Left ventricle myocardium inferior (tissue), 1 donor: ENCODE measurements around the gene SCN4A. TPM values are rescaled to one million over a fixed set of nuclear protein-coding genes. Genes with fewer than 3 reads are reported as not detected.

Experiments used
- DNase-seq: peaks from one replicate; pipeline ENCODE4 v3.0.0-alpha.2; 2020
- H3K27ac ChIP-seq: fragments of 200-600 bp; replicated peaks from 2 replicates; pipeline ENCODE4 v1.8.0; 2021
- H3K27me3 ChIP-seq: fragments of 200-600 bp; 2 replicates; pipeline ENCODE4 v1.8.0; 2021; ENCODE audit warnings: low read depth
- H3K36me3 ChIP-seq: fragments of 200-600 bp; 2 replicates; pipeline ENCODE4 v1.8.0; 2021
- H3K4me1 ChIP-seq: fragments of 200-600 bp; 2 replicates; pipeline ENCODE4 v1.8.0; 2021
- H3K4me3 ChIP-seq: fragments of 200-600 bp; 2 replicates; pipeline ENCODE4 v1.8.0; 2021; ENCODE audit warnings: mild to moderate bottlenecking, moderate library complexity
- H3K9me3 ChIP-seq: fragments of 200-600 bp; replicated peaks from 2 replicates; pipeline ENCODE4 v1.8.0; 2021
- CTCF ChIP-seq: fragments of 200-600 bp; IDR thresholded peaks from 2 replicates; pipeline ENCODE4 v1.8.0; 2021; ENCODE audit warnings: antibody characterized with exemption, mild to moderate bottlenecking, borderline replicate concordance
- intact Hi-C: fragments of 100-400 bp; cut with micrococcal nuclease; formaldehyde crosslinking; loops from one replicate; pipeline ENCODE4 v1.11.0; 2022
- total RNA-seq: library from RNA; stranded (reverse); fragmentation: NEBNext Ultra II Directional; extraction: Animal tissue kit (Norgen Biotek cat#: 25700); gene quantifications from one replicate; pipeline ENCODE4 v1.2.1, GENCODE V29; 2021
- donor health status: DM: no; HTN: yes; CAD: no; lungs with severe emphysema.

The SCN4A gene
- total RNA-seq, 1 donor from 2014 or later = 1.2 TPM

GRCh38 chr17:63941751-63942150, 31.0 kb downstream of the SCN4A start:
- Histone ChIP-seq H3K27me3 (no peaks in the 10 kb centered on the region), H3K27ac (no peak overlapping the region), H3K4me3 (no peak overlapping the region), H3K36me3 (no peaks in the 10 kb centered on the region), H3K9me3 (no peaks in the 10 kb centered on the region), H3K4me1 (peaks cover 4% of the 10 kb centered on the region)
- intact Hi-C loops = no loop called here
- TF ChIP-seq CTCF = no peak
- DNase-seq = no peak

- no peaks in the 10 kb centered on the region for H3K36me3 ChIP-seq
- TF ChIP-seq CTCF = no peak
- no peaks in the 10 kb centered on the region for H3K4me1 ChIP-seq
- H3K27me3 ChIP-seq = no peaks in the 10 kb centered on the region
- no peak for DNase-seq
- intact Hi-C loops = no loop called here
- no peak overlapping the region for H3K4me3 ChIP-seq
- no peak overlapping the region for H3K27ac ChIP-seq
- H3K9me3 ChIP-seq = no peaks in the 10 kb centered on the region
Observed at GRCh38 chr17:63941162-63941561, 31.6 kb downstream of the SCN4A start.

- no peaks in the 10 kb centered on the region for H3K27me3 ChIP-seq
- no peak for TF ChIP-seq CTCF
- no peaks in the 10 kb centered on the region for H3K4me1 ChIP-seq
- intact Hi-C loops = no loop called here
- no peak overlapping the region for H3K27ac ChIP-seq
- H3K9me3 ChIP-seq = no peaks in the 10 kb centered on the region
- DNase-seq = no peak
- no peak overlapping the region for H3K4me3 ChIP-seq
- H3K36me3 ChIP-seq = no peaks in the 10 kb centered on the region
Observed at GRCh38 chr17:63940584-63940983, 32.1 kb downstream of the SCN4A start.

- TF ChIP-seq CTCF = no peak
- no peak overlapping the region for H3K27ac ChIP-seq
- no peak for DNase-seq
- H3K36me3 ChIP-seq = no peaks in the 10 kb centered on the region
- H3K4me3 ChIP-seq = no peak overlapping the region
- no peaks in the 10 kb centered on the region for H3K27me3 ChIP-seq
- intact Hi-C loops = no loop called here
- H3K9me3 ChIP-seq = no peaks in the 10 kb centered on the region
- H3K4me1 ChIP-seq = no peaks in the 10 kb centered on the region
Observed at GRCh38 chr17:63939884-63940283, 32.8 kb downstream of the SCN4A start.

- DNase-seq = no peak
- H3K4me3 ChIP-seq = no peak overlapping the region
- no peaks in the 10 kb centered on the region for H3K4me1 ChIP-seq
- intact Hi-C loops = no loop called here
- TF ChIP-seq CTCF = no peak
- H3K27me3 ChIP-seq = peaks cover 4% of the 10 kb centered on the region
- no peaks in the 10 kb centered on the region for H3K36me3 ChIP-seq
- no peaks in the 10 kb centered on the region for H3K9me3 ChIP-seq
- no peak overlapping the region for H3K27ac ChIP-seq
Observed at GRCh38 chr17:63939401-63939800, 33.3 kb downstream of the SCN4A start.

GRCh38 chr17:63937920-63938319, 34.8 kb downstream of the SCN4A start:
- DNase-seq = no peak
- no peak for TF ChIP-seq CTCF
- intact Hi-C loops = no loop called here
- Histone ChIP-seq H3K27ac (no peak overlapping the region), H3K36me3 (no peaks in the 10 kb centered on the region), H3K27me3 (peaks cover 4% of the 10 kb centered on the region), H3K4me1 (no peaks in the 10 kb centered on the region), H3K4me3 (no peak overlapping the region), H3K9me3 (no peaks in the 10 kb centered on the region)
